Mucosa of rectum (tissue), 2 donors: ENCODE measurements around the gene KRTAP10-7.
"Not testable (repeated sequence)": the region's sequence is repeated elsewhere in the genome, so short reads cannot be mapped to it uniquely, and the experiment has no call there.

Experiments used
- H3K27ac ChIP-seq, 2 donors: one replicate each; pipeline ENCODE4 v1.7.0; 2013; ENCODE audit warnings: inconsistent platforms in 2 of 2, low read depth in 2 of 2, low read length in 2 of 2
- H3K27me3 ChIP-seq, 2 donors: one replicate each; pipeline ENCODE4 v1.7.0; 2013; ENCODE audit warnings: low read length in 2 of 2; ENCODE audit not compliant: control insufficient read depth in 2 of 2, insufficient read depth in 2 of 2
- H3K36me3 ChIP-seq, 2 donors: one replicate each; pipeline ENCODE4 v1.7.0; 2013; ENCODE audit warnings: low read length in 2 of 2; ENCODE audit not compliant: control insufficient read depth in 2 of 2, insufficient read depth in 2 of 2
- H3K4me1 ChIP-seq, 2 donors: one replicate each; pipeline ENCODE4 v1.7.0; 2013; ENCODE audit warnings: low read length in 2 of 2, mild to moderate bottlenecking in 1 of 2; ENCODE audit not compliant: control insufficient read depth in 2 of 2, insufficient read depth in 2 of 2
- H3K4me3 ChIP-seq, 2 donors: one replicate each; pipeline ENCODE4 v1.7.0; 2013; ENCODE audit warnings: low read length in 2 of 2
- H3K9ac ChIP-seq, 2 donors: one replicate each; pipeline ENCODE4 v1.7.0; 2013; ENCODE audit warnings: low read length in 2 of 2, low read depth in 1 of 2, mild to moderate bottlenecking in 1 of 2
- H3K9me3 ChIP-seq, 2 donors: one replicate each; pipeline ENCODE4 v1.7.0; 2013; ENCODE audit warnings: low read length in 2 of 2; ENCODE audit not compliant: control insufficient read depth in 2 of 2
- donor health status: healthy.
- donor health status: Normal muscosa, but diverticular disease.

KRTAP10-7 gene

DNA sequence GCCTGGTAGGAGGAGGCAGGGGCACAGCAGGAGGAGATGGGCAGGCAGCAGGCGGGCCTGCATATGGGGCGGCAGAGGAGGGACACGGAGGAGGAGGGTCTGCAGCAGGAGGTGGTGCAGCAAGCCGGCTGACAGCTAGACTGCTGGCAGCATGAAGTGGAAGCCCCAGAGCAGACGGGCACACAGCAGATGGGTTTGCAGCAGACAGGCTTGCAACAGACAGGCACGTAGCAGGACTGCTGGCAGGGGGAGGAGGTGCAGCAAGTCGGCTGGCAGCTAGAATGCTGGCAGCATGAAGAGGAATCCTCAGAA, 20.6 kb upstream of the KRTAP10-7 start:
- Histone ChIP-seq H3K9me3 (peaks cover 0 to 2% of the 10 kb centered on the region in 2 donors), H3K4me1 (peaks cover 0 to 16% of the 10 kb centered on the region in 2 donors), H3K27ac (no peak overlapping the region), H3K9ac (no peak overlapping the region), H3K4me3 (no peak overlapping the region), H3K36me3 (no peaks in the 10 kb centered on the region), H3K27me3 (peaks cover 0 to 3% of the 10 kb centered on the region in 2 donors)

DNA sequence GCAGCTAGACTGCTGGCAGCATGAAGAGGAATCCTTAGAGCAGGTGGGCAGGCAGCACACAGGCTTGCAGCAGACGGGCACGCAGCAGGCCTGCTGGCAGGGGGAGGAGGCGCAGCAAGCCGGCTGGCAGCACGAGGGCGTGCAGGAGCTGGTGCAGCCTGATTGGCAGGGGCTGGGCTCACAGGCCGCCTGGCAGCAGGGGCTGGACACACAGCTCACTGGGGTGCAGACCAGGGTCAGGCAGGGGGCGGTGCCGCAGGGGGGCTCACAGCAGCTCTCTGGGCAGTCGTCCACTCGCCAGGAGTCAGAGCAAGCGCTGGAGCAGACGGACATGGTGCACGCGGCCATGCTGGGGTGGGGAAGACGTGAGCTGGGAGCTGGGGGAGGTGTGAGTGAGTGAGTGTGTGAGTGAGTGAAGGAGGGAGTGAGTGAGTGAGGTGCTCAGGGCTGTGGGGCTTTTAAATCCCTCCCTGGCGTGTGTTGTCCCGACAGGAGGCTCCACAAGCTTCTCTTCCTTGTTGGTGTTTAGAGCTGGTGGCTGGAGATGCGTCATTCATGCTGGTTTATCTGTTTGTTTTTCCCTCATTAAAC, 20.1 kb upstream of the KRTAP10-7 start, which contains the start of gene KRTAP10-5:
Gene KRTAP10-5, minus strand, starts transcription at position 374 of the 591 bp plus-strand sequence. Its CDS starts 26 bp downstream, at position 348.
- Histone ChIP-seq H3K4me1 (peaks cover 0 to 10% of the 10 kb centered on the region in 2 donors), H3K4me3 (peak within 1 kb of the TSS; percentile 20 to 52), H3K9ac (peak within 1 kb of the TSS in 1 of 2 donors; percentile 53)
- not testable (repeated sequence) for H3K27me3 ChIP-seq, H3K9me3 ChIP-seq, H3K27ac ChIP-seq, H3K36me3 ChIP-seq

DNA sequence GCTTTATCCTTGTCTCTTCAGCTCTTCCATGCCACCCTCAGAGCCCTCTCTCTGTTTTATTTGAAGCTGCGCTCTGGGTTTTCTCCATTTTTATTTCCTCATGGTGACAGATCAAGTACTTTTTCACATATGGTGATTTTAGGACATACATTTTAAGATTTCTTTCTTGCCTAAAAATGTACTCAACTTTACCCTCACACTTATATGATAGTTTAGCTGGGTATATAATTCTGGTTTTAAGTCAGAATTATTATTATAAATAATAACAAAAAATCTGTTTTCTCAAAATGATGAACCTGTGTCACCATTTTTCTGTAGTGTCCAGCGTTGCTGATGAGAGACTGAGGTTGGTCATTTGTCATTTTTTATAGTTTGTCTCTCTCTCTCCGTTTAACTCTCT, 19.2 kb upstream of the KRTAP10-7 start:
- Histone ChIP-seq H3K27me3 (peaks cover 2 to 5% of the 10 kb centered on the region in 2 donors), H3K9me3 (peaks cover 0 to 2% of the 10 kb centered on the region in 2 donors), H3K4me1 (peaks cover 0 to 6% of the 10 kb centered on the region in 2 donors), H3K36me3 (no peaks in the 10 kb centered on the region), H3K4me3 (no peak overlapping the region), H3K27ac (no peak overlapping the region), H3K9ac (no peak overlapping the region)

DNA sequence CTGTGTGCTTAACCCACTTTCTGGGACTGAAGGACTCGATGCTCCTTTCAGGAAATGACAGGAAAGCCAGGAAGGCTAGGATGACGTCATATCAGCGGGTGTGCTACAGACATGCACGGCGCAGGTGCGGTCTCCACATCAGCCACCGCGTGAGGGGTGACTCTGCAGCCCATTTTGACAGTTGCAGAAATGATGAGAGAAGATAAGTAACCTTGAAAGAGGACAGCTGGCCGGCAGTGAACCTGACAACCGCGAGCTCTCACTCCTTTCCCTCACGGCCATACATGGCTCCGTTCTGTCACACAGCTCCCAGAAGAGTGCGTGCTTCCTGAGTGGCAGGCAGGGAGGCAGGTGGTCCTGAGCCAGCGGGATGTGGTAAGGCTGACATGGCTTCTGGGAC, 18.3 kb upstream of the KRTAP10-7 start:
- H3K4me1 ChIP-seq, result peaks cover 0 to 6% of the 10 kb centered on the region in 2 donors
- no peaks in the 10 kb centered on the region for H3K36me3 ChIP-seq
- no peak overlapping the region for H3K4me3 ChIP-seq
- no peak overlapping the region for H3K9ac ChIP-seq
- H3K9me3 ChIP-seq, result peaks cover 0 to 2% of the 10 kb centered on the region in 2 donors
- no peak overlapping the region for H3K27ac ChIP-seq
- peaks cover 2 to 5% of the 10 kb centered on the region in 2 donors for H3K27me3 ChIP-seq

DNA sequence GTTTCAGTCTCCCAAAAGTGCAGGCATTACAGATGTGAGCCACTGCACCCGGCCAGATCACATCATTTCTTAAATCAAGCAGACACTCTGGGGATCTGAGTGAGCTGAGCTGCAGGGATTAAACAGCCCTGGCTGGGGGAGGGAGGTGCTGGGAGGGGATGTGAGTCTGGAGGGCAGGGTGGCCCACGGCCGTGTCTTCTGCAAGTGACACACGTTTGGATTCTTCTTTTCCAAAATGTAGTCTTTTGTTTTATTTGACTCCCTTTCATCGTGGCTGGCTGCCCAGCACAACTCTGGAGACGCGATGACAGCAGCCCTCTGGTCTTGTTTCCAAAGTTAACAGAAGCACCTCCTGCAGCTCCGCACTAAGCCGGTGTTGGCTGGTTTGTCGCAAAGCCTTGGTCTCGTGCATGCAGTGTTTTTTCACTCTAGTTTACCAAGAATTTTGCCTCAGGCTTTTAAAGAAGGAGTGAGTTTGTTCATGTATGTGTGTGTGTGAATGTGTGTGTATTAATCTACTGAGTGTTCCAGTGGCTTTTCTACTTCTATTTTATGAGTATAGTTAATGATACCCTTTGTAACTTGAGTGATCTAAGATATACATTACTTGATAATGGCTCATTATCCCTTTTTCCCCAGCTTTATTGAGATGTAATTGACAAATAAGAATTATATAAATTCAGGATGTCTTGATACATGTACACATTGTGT, 17.2 kb upstream of the KRTAP10-7 start:
- H3K9me3 ChIP-seq, result peaks cover 0 to 2% of the 10 kb centered on the region in 2 donors
- H3K27me3 ChIP-seq, result peaks cover 2 to 5% of the 10 kb centered on the region in 2 donors
- no peak overlapping the region for H3K27ac ChIP-seq
- H3K4me3 ChIP-seq, result no peak overlapping the region
- peaks cover 0 to 6% of the 10 kb centered on the region in 2 donors for H3K4me1 ChIP-seq
- H3K9ac ChIP-seq, result no peak overlapping the region
- H3K36me3 ChIP-seq, result no peaks in the 10 kb centered on the region

DNA sequence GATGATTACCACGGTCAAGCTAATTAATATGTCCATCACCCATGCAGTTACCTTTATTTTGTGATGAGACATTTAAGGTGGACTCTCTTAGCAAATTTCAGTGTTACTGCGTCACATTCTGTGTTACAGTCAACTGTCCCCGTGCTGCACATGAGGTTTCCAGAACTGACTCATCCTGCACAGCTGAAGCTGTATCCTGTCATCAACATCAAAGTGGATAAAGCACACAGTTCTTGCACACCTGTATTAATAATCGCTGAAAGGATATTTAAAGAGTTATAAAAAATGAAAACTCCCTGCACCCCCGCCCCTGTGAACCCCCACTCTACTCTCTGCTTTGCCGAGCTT, 16.6 kb upstream of the KRTAP10-7 start:
- H3K27me3 ChIP-seq, result peaks cover 2 to 5% of the 10 kb centered on the region in 2 donors
- peaks cover 0 to 2% of the 10 kb centered on the region in 2 donors for H3K9me3 ChIP-seq
- H3K36me3 ChIP-seq, result no peaks in the 10 kb centered on the region
- no peak overlapping the region for H3K4me3 ChIP-seq
- no peak overlapping the region for H3K9ac ChIP-seq
- peaks cover 0 to 6% of the 10 kb centered on the region in 2 donors for H3K4me1 ChIP-seq
- H3K27ac ChIP-seq, result no peak overlapping the region

DNA sequence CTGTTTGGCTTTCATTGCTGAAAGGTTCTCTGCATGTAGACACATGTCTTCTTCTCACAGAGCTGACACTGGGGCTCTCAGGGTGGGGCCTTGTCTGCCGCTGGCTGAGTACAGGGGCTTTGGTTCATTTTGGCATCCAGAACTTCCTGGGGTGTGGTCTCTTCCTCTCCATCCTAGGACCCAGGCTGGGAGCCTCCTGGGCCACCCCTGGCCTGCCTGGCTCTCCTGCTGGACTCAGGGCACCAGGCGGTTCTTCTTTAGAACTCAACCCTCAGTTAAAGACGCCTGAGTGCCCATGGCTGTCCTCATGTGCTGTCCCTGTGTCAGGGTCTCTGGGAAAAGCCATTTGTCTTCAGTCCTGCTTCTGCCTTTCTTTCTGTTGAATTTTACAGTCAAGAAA, 14.5 kb upstream of the KRTAP10-7 start:
- no peaks in the 10 kb centered on the region for H3K4me1 ChIP-seq
- H3K4me3 ChIP-seq, result no peak overlapping the region
- H3K27me3 ChIP-seq, result peaks cover 2 to 5% of the 10 kb centered on the region in 2 donors

DNA sequence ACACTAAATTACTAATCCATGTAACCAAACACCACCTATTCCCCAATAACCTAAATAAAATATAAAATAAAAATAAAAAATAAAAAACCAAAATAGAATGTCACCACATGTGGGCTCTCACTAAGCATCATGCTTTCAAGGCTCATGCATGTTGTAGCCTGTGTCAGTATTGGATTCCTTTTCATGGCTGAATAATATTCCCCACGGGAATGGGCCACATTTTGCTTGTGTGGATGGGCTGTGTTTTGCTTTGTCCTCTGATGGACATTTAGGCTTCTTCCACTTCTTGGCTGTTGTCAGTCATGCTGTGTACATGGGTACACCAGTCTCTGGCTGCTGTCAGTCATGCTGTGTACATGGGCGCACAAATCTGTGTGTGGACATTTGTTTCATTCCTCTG, 11.3 kb upstream of the KRTAP10-7 start:
- Histone ChIP-seq H3K4me1 (no peaks in the 10 kb centered on the region), H3K27ac (no peak overlapping the region), H3K27me3 (peaks cover 2 to 21% of the 10 kb centered on the region in 2 donors)

More for the DNA sequence above, 14.5 kb upstream of the KRTAP10-7 start:
- Histone ChIP-seq H3K9ac (no peak overlapping the region), H3K36me3 (no peaks in the 10 kb centered on the region), H3K9me3 (peaks cover 0 to 2% of the 10 kb centered on the region in 2 donors), H3K27ac (no peak overlapping the region)

DNA sequence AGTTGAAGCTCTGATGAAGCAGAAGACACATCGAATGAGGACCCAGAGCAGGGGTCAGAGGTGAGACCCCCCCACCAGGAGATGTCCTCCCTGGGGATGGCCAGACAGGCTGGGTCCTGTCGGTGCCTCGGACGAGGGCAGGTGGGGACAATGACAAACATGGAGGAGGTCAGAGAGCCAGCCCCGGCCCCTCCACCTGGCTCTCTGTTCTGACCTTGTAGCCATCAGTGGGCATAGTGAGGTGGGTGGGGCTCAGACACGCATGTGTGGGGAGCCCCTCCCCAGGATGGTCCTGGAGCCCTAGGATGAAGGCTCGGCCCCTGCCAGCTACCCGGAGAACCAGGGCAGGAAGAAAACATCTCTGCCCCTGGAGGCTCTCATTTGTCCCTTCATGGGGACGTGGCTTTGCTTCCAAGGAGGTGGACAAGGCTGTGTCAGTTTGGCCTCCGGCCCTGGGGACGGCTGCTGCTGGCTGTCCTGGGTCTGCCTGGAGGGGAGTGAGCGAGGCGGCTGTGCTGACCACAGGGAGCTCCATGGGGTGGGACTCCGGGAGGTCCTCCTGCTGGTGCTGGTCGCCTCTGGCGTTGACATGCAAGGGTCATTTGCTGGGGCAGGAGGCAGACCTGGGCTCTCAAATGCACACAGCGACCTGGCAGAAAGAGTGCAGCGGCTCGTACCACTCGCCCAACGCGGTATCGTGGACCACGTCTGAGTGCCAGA, 10.7 kb upstream of the KRTAP10-7 start:
- Histone ChIP-seq H3K9ac (no peak overlapping the region), H3K9me3 (no peaks in the 10 kb centered on the region), H3K4me3 (no peak overlapping the region), H3K27ac (no peak overlapping the region), H3K4me1 (no peaks in the 10 kb centered on the region), H3K27me3 (peaks cover 2 to 21% of the 10 kb centered on the region in 2 donors), H3K36me3 (no peaks in the 10 kb centered on the region)

More for the DNA sequence above, 11.3 kb upstream of the KRTAP10-7 start:
- H3K9ac ChIP-seq, result no peak overlapping the region
- no peak overlapping the region for H3K4me3 ChIP-seq
- H3K9me3 ChIP-seq, result no peaks in the 10 kb centered on the region
- no peaks in the 10 kb centered on the region for H3K36me3 ChIP-seq

DNA sequence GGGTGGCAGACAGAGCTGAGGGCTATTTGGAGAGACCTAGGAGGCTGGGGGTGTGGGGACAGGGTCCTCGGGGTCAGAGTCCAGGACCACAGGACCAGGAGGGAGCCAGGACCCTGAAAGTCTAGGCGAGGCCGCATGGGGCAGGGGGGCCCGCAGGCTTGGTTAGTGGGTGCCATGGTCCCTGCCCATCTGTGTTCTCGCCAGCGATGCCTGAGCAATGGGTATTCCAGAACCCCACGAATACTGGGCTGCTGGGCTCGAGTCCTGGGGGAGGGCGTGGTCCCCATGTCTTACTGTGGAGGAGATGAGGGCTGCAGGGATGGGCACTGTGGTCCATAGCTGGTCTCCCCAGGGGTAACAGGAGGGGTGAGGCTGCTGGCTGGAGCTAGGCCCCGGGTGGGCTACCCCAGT, 10.1 kb upstream of the KRTAP10-7 start:
- no peaks in the 10 kb centered on the region for H3K36me3 ChIP-seq
- H3K9me3 ChIP-seq, result no peaks in the 10 kb centered on the region
- no peak overlapping the region for H3K4me3 ChIP-seq
- no peak overlapping the region for H3K9ac ChIP-seq
- H3K4me1 ChIP-seq, result no peaks in the 10 kb centered on the region
- H3K27me3 ChIP-seq, result peaks cover 2 to 18% of the 10 kb centered on the region in 2 donors
- H3K27ac ChIP-seq, result no peak overlapping the region
